ENCODE measurements around the gene GATA2. TPM values are rescaled to one million over a fixed set of nuclear protein-coding genes. Genes with fewer than 3 reads are reported as not detected.

The GATA2 gene
- total RNA-seq, 1 donor from 2014 or later: 6.7 TPM

- DNase-seq (ENCODE audit: low read depth in 2 of 2): no peak
These were observed 9.7 kb upstream of the GATA2 start for GRCh38 chr3:128502712-128503111.

GRCh38 chr3:128501431-128501830 lies 8.4 kb upstream of the GATA2 start:
- no peak for DNase-seq (ENCODE audit: low read depth in 2 of 2)

GRCh38 chr3:128500556-128500955 lies 7.6 kb upstream of the GATA2 start:
- no peak for DNase-seq (ENCODE audit: low read depth in 2 of 2)

- no peak for DNase-seq (ENCODE audit: low read depth in 2 of 2)
These were observed 6.8 kb upstream of the GATA2 start for GRCh38 chr3:128499724-128500275.

GRCh38 chr3:128498901-128499530 lies 6.0 kb upstream of the GATA2 start:
- no peak for DNase-seq (ENCODE audit: low read depth in 2 of 2)

GRCh38 chr3:128498127-128498626 lies 5.2 kb upstream of the GATA2 start:
- peak; percentile 33 to 37 for DNase-seq (ENCODE audit: low read depth in 2 of 2)

- DNase-seq (ENCODE audit: low read depth in 2 of 2): peak; percentile 51 to 72
These were observed 4.5 kb upstream of the GATA2 start for GRCh38 chr3:128497305-128498126.

- DNase-seq (ENCODE audit: low read depth in 2 of 2): no peak
These were observed 3.8 kb upstream of the GATA2 start for GRCh38 chr3:128496602-128497304.

- DNase-seq (ENCODE audit: low read depth in 2 of 2): no peak
These were observed 3.1 kb upstream of the GATA2 start for GRCh38 chr3:128496019-128496601.

GRCh38 chr3:128495435-128495970 lies 2.5 kb upstream of the GATA2 start:
- no peak for DNase-seq (ENCODE audit: low read depth in 2 of 2)

GRCh38 chr3:128494367-128494650 lies 1.3 kb upstream of the GATA2 start:
- no peak for DNase-seq (ENCODE audit: low read depth in 2 of 2)

GRCh38 chr3:128493570-128494366 lies 767 bp upstream of the GATA2 start:
- no peak for DNase-seq (ENCODE audit: low read depth in 2 of 2)

GRCh38 chr3:128491941-128492670 lies 895 bp downstream of the GATA2 start:
- DNase-seq (ENCODE audit: low read depth in 2 of 2): peak in 1 of 2 donors; percentile 39

- DNase-seq (ENCODE audit: low read depth in 2 of 2): no peak
These were observed 1.4 kb downstream of the GATA2 start for GRCh38 chr3:128491691-128491940.

GRCh38 chr3:128490915-128491690 lies 1.9 kb downstream of the GATA2 start:
- DNase-seq (ENCODE audit: low read depth in 2 of 2): peak in 1 of 2 donors; percentile 39

GRCh38 chr3:128490650-128490914 lies 2.4 kb downstream of the GATA2 start:
- DNase-seq (ENCODE audit: low read depth in 2 of 2): no peak

GRCh38 chr3:128489927-128490649 lies 2.9 kb downstream of the GATA2 start:
- DNase-seq (ENCODE audit: low read depth in 2 of 2): peak; percentile 48 to 78

- DNase-seq (ENCODE audit: low read depth in 2 of 2): no peak
These were observed 3.4 kb downstream of the GATA2 start for GRCh38 chr3:128489674-128489926.

- DNase-seq (ENCODE audit: low read depth in 2 of 2): peak in 1 of 2 donors; percentile 80
These were observed 3.9 kb downstream of the GATA2 start for GRCh38 chr3:128488991-128489673.

Data from dermis microvascular lymphatic vessel endothelial cell (primary cell).